Ascending aorta (tissue), 2 donors: ENCODE data around the gene TSPAN15. TPM values are rescaled to one million over a fixed set of nuclear protein-coding genes. Genes with fewer than 3 reads are reported as not detected.
"Not testable (repeated sequence)": the region's sequence is repeated elsewhere in the genome, so short reads cannot be mapped to it uniquely, and the experiment has no call there.

Experiments used
- DNase-seq, 2 donors: peaks; one replicate each; pipeline ENCODE4 v3.0.0-alpha.2; 2019; ENCODE audit warnings: low spot score in 2 of 2
- H3K27ac ChIP-seq, 2 donors: fragments of 200-600 bp; sonication (generic); one replicate each; pipeline ENCODE4 v1.5.1; 2016 to 2017; ENCODE audit warnings: mild to moderate bottlenecking in 1 of 2
- H3K27me3 ChIP-seq: fragments of 200-600 bp; sonication (generic); one replicate; pipeline ENCODE4 v1.5.1; 2017
- H3K36me3 ChIP-seq, 2 donors: fragments of 200-600 bp; sonication (generic); one replicate each; pipeline ENCODE4 v1.5.1; 2016
- H3K4me1 ChIP-seq, 2 donors: fragments of 200-600 bp; sonication (generic); one replicate each; pipeline ENCODE4 v1.5.1; 2016 to 2017; ENCODE audit warnings: mild to moderate bottlenecking in 1 of 2
- H3K4me3 ChIP-seq, 2 donors: fragments of 200-600 bp; sonication (generic); one replicate each; pipeline ENCODE4 v1.5.1; 2016 to 2017; ENCODE audit warnings: mild to moderate bottlenecking in 1 of 2
- H3K9me3 ChIP-seq, 2 donors: fragments of 200-600 bp; sonication (generic); one replicate each; pipeline ENCODE4 v1.5.1; 2016
- CTCF ChIP-seq, 3 experiments: fragments of 200-600 bp in 2 of 3; fragments of 450-650 bp in 1 of 3; sonication (generic) in 2 of 3; IDR thresholded peaks; one replicate each; pipeline ENCODE4 v1.5.1; 2016 to 2019; ENCODE audit warnings: antibody characterized with exemption in 3 of 3, mild to moderate bottlenecking in 1 of 3, moderate library complexity in 1 of 3
- intact Hi-C: fragments of 100-400 bp; cut with DNase I; formaldehyde crosslinking; loops from one replicate; pipeline ENCODE4 v1.15.1; 2023
- total RNA-seq: library from RNA; depleted of rRNA; stranded (reverse); fragments of >200 nt; gene quantifications from one replicate; pipeline ENCODE4 v1.1.0, GENCODE V29; 2016

Gene TSPAN15
- total RNA-seq, 1 donor from 2014 or later: 31.9 TPM

GRCh38 chr10:69516796-69517195 is 65.5 kb downstream of the TSPAN15 start:
- no peaks in the 10 kb centered on the region for H3K4me1 ChIP-seq
- no peak for TF ChIP-seq CTCF (IDR thresholded peaks at IDR 0.05)
- intact Hi-C loops: no loop called here
- no peak overlapping the region for H3K4me3 ChIP-seq
- H3K27ac ChIP-seq: no peak overlapping the region
- DNase-seq: no peak
- no peaks in the 10 kb centered on the region for H3K9me3 ChIP-seq
- no peaks in the 10 kb centered on the region for H3K27me3 ChIP-seq
- no peaks in the 10 kb centered on the region for H3K36me3 ChIP-seq

- no peak overlapping the region for H3K4me3 ChIP-seq
- no peak for DNase-seq
- no peak overlapping the region for H3K27ac ChIP-seq
- no peaks in the 10 kb centered on the region for H3K27me3 ChIP-seq
- intact Hi-C loops: no loop called here
- H3K9me3 ChIP-seq: no peaks in the 10 kb centered on the region
- TF ChIP-seq CTCF (IDR thresholded peaks at IDR 0.05): no peak
- no peaks in the 10 kb centered on the region for H3K36me3 ChIP-seq
- no peaks in the 10 kb centered on the region for H3K4me1 ChIP-seq
Observed at GRCh38 chr10:69517271-69517848, 66.1 kb downstream of the TSPAN15 start.

- no peak overlapping the region for H3K27ac ChIP-seq
- no peaks in the 10 kb centered on the region for H3K36me3 ChIP-seq
- no peak for DNase-seq
- no peak for TF ChIP-seq CTCF (IDR thresholded peaks at IDR 0.05)
- no peak overlapping the region for H3K4me3 ChIP-seq
- H3K4me1 ChIP-seq: no peaks in the 10 kb centered on the region
- no peaks in the 10 kb centered on the region for H3K27me3 ChIP-seq
- H3K9me3 ChIP-seq: no peaks in the 10 kb centered on the region
- intact Hi-C loops: no loop called here
Observed at GRCh38 chr10:69527961-69528360, 76.7 kb downstream of the TSPAN15 start.

GRCh38 chr10:69533658-69534057 is 82.4 kb downstream of the TSPAN15 start:
- DNase-seq: no peak
- no peak for TF ChIP-seq CTCF (IDR thresholded peaks at IDR 0.05)
- H3K36me3 ChIP-seq: no peaks in the 10 kb centered on the region

GRCh38 chr10:69536521-69536920 is 85.3 kb downstream of the TSPAN15 start:
- H3K36me3 ChIP-seq, H3K27me3 ChIP-seq, H3K4me3 ChIP-seq, DNase-seq, H3K9me3 ChIP-seq, intact Hi-C loops, H3K4me1 ChIP-seq, H3K27ac ChIP-seq: not testable (repeated sequence)

More at GRCh38 chr10:69533658-69534057, 82.4 kb downstream of the TSPAN15 start:
- intact Hi-C loops: no loop called here
- Histone ChIP-seq H3K9me3 (no peaks in the 10 kb centered on the region), H3K4me3 (no peak overlapping the region), H3K27me3 (no peaks in the 10 kb centered on the region), H3K27ac (no peak overlapping the region), H3K4me1 (no peaks in the 10 kb centered on the region)

- intact Hi-C loops: no loop called here
- no peak for DNase-seq
- no peaks in the 10 kb centered on the region for H3K36me3 ChIP-seq
- no peak overlapping the region for H3K4me3 ChIP-seq
- H3K9me3 ChIP-seq: no peaks in the 10 kb centered on the region
- no peaks in the 10 kb centered on the region for H3K27me3 ChIP-seq
- no peaks in the 10 kb centered on the region for H3K4me1 ChIP-seq
- no peak for TF ChIP-seq CTCF (IDR thresholded peaks at IDR 0.05)
- H3K27ac ChIP-seq: no peak overlapping the region
Observed at GRCh38 chr10:69537449-69537848, 86.2 kb downstream of the TSPAN15 start.
